A549 (cell line): Measurements from ENCODE around the gene PAFAH2. TPM values are rescaled to one million over a fixed set of nuclear protein-coding genes. Genes with fewer than 3 reads are reported as not detected.

ENCODE experiments used
- ATAC-seq, 2 experiments: fragments of 200-7000 bp in 1 of 2; fragments of >200 bp in 1 of 2; cut with Nextera tagmentation in 1 of 2; cut with Tn5 transposase in 1 of 2; 3 replicates each; pipeline versions ENCODE4 v1.8.0 to v1.9.1; 2018 to 2020; ENCODE audit warnings: mild to moderate bottlenecking in 1 of 2, moderate library complexity in 1 of 2
- CTCF ChIA-PET: fragments of 300-600 bp; sonication (Branson Sonifier 250); formaldehyde crosslinking; extraction: SDS; loops from one replicate; lab custom pipeline; 2021; ENCODE audit warnings: antibody characterized with exemption, inconsistent platforms; lab: Yijun Ruan, JAX
- POLR2A ChIA-PET: fragments of 350-600 bp; formaldehyde crosslinking; extraction: SDS; loops from one replicate; lab custom pipeline; 2021; ENCODE audit warnings: antibody characterized with exemption, inconsistent platforms; lab: Yijun Ruan, JAX
- DNase-seq, 2 experiments: peaks; one replicate each; pipeline versions ENCODE4 v3.0.0 to v3.0.0-alpha.2; 2011 to 2016; ENCODE audit warnings: low read depth in 1 of 2, low spot score in 1 of 2
- FAIRE-seq: peaks from 2 replicates; lab custom pipeline; 2011; peaks lifted over from hg19 to GRCh38; lab: Jason Lieb, UNC
- H3K27ac ChIP-seq, 2 experiments: fragments of >200 bp; sonication (Bioruptor Twin); formaldehyde crosslinking; 3 replicates each; pipeline ENCODE4 v1.5.1; 2016 to 2017
- H3K4me1 ChIP-seq: fragments of >200 bp; sonication (Bioruptor Twin); formaldehyde crosslinking; 3 replicates; pipeline ENCODE4 v1.6.1; 2016
- H3K4me2 ChIP-seq: fragments of >200 bp; sonication (Bioruptor Twin); formaldehyde crosslinking; 3 replicates; pipeline ENCODE4 v1.6.1; 2016
- H3K4me3 ChIP-seq: fragments of >200 bp; sonication (Bioruptor Twin); formaldehyde crosslinking; 3 replicates; pipeline ENCODE4 v1.5.1; 2016
- H3K9me3 ChIP-seq: fragments of >200 bp; sonication (Bioruptor Twin); formaldehyde crosslinking; 3 replicates; pipeline ENCODE4 v1.6.1; 2016
- BHLHE40 ChIP-seq: IDR thresholded peaks from 2 replicates; pipeline ENCODE4 v1.6.1; 2012; ENCODE audit warnings: low read depth, low read length, inconsistent platforms
- EHF ChIP-seq: fragments of 250-450 bp; sonication (Bioruptor Pico); IDR thresholded peaks from 2 replicates; pipeline ENCODE4 v1.5.0; 2020; ENCODE audit warnings: mild to moderate bottlenecking
- FOSL2 ChIP-seq, 2 experiments: fragments of 450-650 bp in 1 of 2; fragments of >200 bp in 1 of 2; sonication (Bioruptor Twin) in 1 of 2; formaldehyde crosslinking; IDR thresholded peaks; 2 replicates each; pipeline versions ENCODE4 v1.5.0 to v1.6.1; 2016 to 2020; ENCODE audit warnings: mild to moderate bottlenecking in 1 of 2, moderate library complexity in 1 of 2
- FOXS1 ChIP-seq: fragments of 250-450 bp; sonication (Bioruptor Pico); IDR thresholded peaks from 2 replicates; pipeline ENCODE4 v1.5.0; 2020; ENCODE audit warnings: mild to moderate bottlenecking, moderate library complexity
- GATA3 ChIP-seq: IDR thresholded peaks from 2 replicates; pipeline ENCODE4 v1.6.1; 2012; ENCODE audit warnings: borderline replicate concordance
- HDAC2 ChIP-seq: fragments of 200-600 bp; sonication (generic); IDR thresholded peaks from 2 replicates; pipeline ENCODE4 v1.6.1; 2016
- HEYL ChIP-seq: fragments of 250-450 bp; sonication (Bioruptor Pico); IDR thresholded peaks from 2 replicates; pipeline ENCODE4 v1.8.0; 2021; ENCODE audit warnings: mild to moderate bottlenecking, moderate library complexity
- HOXB5 ChIP-seq: fragments of 250-450 bp; sonication (Bioruptor Pico); IDR thresholded peaks from 2 replicates; pipeline ENCODE4 v1.5.0; 2020; ENCODE audit warnings: mild to moderate bottlenecking, moderate library complexity
- MAFK ChIP-seq: fragments of 450-650 bp; IDR thresholded peaks from 2 replicates; pipeline ENCODE4 v1.6.1; 2014; ENCODE audit not compliant: partially characterized antibody
- NFE2L2 ChIP-seq: fragments of 150-350 bp; conservative IDR thresholded peaks from 2 replicates; pipeline ENCODE4 v1.6.1; 2014; ENCODE audit warnings: low read length
- RAD21 ChIP-seq, 2 experiments: fragments of >200 bp in 1 of 2; sonication (Bioruptor Twin) in 1 of 2; formaldehyde crosslinking in 1 of 2; IDR thresholded peaks in 1 of 2; conservative IDR thresholded peaks in 1 of 2; 2 replicates in 1 of 2; 3 replicates in 1 of 2; pipeline ENCODE4 v1.6.1; 2012 to 2018; ENCODE audit warnings: inconsistent platforms in 1 of 2
- RARB ChIP-seq: fragments of 250-450 bp; sonication (Bioruptor Pico); IDR thresholded peaks from 2 replicates; pipeline ENCODE4 v1.8.0; 2021; ENCODE audit warnings: mild to moderate bottlenecking, moderate library complexity
- RNF2 ChIP-seq: fragments of 200-600 bp; sonication (generic); IDR thresholded peaks from 2 replicates; pipeline ENCODE4 v1.6.1; 2016; ENCODE audit warnings: low read depth, mild to moderate bottlenecking, antibody characterized with exemption, moderate library complexity, borderline replicate concordance
- SMC3 ChIP-seq: fragments of >200 bp; sonication (Bioruptor Twin); formaldehyde crosslinking; IDR thresholded peaks from 3 replicates; pipeline ENCODE4 v1.6.1; 2018; ENCODE audit warnings: inconsistent platforms
- SREBF2 ChIP-seq: fragments of 450-650 bp; IDR thresholded peaks from 2 replicates; pipeline ENCODE4 v1.6.1; 2014; ENCODE audit warnings: mild to moderate bottlenecking, moderate library complexity
- ZC3H11A ChIP-seq: fragments of 450-650 bp; IDR thresholded peaks from 2 replicates; pipeline ENCODE4 v1.6.1; 2014; ENCODE audit warnings: antibody characterized with exemption, mild to moderate bottlenecking
- ZNF302 ChIP-seq: fragments of 250-450 bp; sonication (Bioruptor Pico); IDR thresholded peaks from 2 replicates; pipeline ENCODE4 v1.9.0; 2021; ENCODE audit warnings: inconsistent platforms, mild to moderate bottlenecking, moderate library complexity
- WGBS: methylation state at CpG from one replicate; pipeline ENCODE4 v1.1.6; 2017; ENCODE audit errors: missing lambda C conversion rate; 5-methylcytosine and 5-hydroxymethylcytosine counted together
- polyA plus RNA-seq, 4 experiments: library from polyadenylated mRNA; depleted of rRNA in 3 of 4; stranded (reverse); fragments of >200 nt; fragmentation: RNase III in 1 of 4; extraction: RNeasy Plus Mini Kit Qiagen cat#74134 plus additional on column Dnase treatment in 1 of 4; gene quantifications; 2 replicates in 3 of 4; 3 replicates in 1 of 4; pipeline ENCODE4 v1.2.3, GENCODE V29; 2011 to 2017
- TF ChIP-seq, protein P1 (sequence below): IDR thresholded peaks from 2 replicates; pipeline ENCODE4 v1.6.1; 2012
- TF ChIP-seq, protein P2 (sequence below): fragments of >200 bp; sonication (Bioruptor Twin); formaldehyde crosslinking; IDR thresholded peaks from 2 replicates; pipeline ENCODE4 v1.6.1; 2016
- TF ChIP-seq, protein P3 (sequence below): fragments of >200 bp; sonication (Bioruptor Twin); formaldehyde crosslinking; IDR thresholded peaks from 3 replicates; pipeline ENCODE4 v1.5.1; 2016

Gene PAFAH2
- polyA plus RNA-seq, 2 of the 4 experiments (the other 2 are of a cell fraction), result 6.3 to 13.7 TPM

DNA sequence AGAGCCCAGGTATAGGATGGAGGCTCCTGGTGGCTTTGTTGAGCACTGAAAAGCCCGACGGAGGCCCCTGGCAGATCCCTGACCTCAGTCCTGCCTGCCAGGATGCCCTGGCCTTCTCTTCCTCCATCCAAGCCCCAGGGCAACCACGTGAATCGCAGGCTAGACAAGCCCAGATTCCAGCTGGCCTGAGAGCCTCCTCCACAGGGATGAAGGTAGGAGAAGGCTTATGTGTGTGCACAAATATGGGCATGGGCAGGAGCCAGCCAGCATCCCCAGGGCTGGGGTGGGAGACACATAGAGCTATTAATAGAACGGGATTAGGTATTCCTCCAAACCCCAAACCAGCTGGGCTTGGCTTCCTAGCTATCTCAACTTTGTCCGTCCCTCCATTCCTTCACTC, 19.7 kb upstream of the PAFAH2 start:
- ATAC-seq (no peak), DNase-seq (no peak), FAIRE-seq (no peak)
- H3K4me3 ChIP-seq, result no peak overlapping the region
- H3K4me2 ChIP-seq, result no peak overlapping the region
- H3K9me3 ChIP-seq, result no peaks in the 10 kb centered on the region
- TF ChIP-seq FOXS1 (CRISPR knock-in tag), result no peak
- TF ChIP-seq HDAC2, result no peak
- TF ChIP-seq RARB (CRISPR knock-in tag), result no peak
- no peak for TF ChIP-seq BHLHE40
- no peak for TF ChIP-seq HEYL (CRISPR knock-in tag)
- no peak for TF ChIP-seq SREBF2
- TF ChIP-seq RAD21 (conservative IDR thresholded peaks at IDR 0.05 in 1 of 2, IDR thresholded peaks at IDR 0.05 in 1 of 2), result no peak
- TF ChIP-seq FOSL2 (IDR thresholded peaks at IDR 0.05), result no peak
- no peak for TF ChIP-seq FOSL2 (CRISPR knock-in tag; IDR thresholded peaks at IDR 0.05)
- TF ChIP-seq EHF (CRISPR knock-in tag), result no peak
- TF ChIP-seq, protein P1, sequence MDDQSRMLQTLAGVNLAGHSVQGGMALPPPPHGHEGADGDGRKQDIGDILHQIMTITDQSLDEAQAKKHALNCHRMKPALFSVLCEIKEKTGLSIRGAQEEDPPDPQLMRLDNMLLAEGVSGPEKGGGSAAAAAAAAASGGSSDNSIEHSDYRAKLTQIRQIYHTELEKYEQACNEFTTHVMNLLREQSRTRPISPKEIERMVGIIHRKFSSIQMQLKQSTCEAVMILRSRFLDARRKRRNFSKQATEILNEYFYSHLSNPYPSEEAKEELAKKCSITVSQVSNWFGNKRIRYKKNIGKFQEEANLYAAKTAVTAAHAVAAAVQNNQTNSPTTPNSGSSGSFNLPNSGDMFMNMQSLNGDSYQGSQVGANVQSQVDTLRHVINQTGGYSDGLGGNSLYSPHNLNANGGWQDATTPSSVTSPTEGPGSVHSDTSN, result no peak
- TF ChIP-seq ZC3H11A, result no peak
- no peak overlapping the region for H3K27ac ChIP-seq
- H3K4me1 ChIP-seq, result peaks cover 6% of the 10 kb centered on the region; the same call in 2 of the 3 replicates
- CTCF ChIA-PET, result interaction anchor here (0.6 to 0.9 kb wide), 2 partner anchors 122 to 129 kb away, joined by 3 read pairs; no protein-coding TSS in a partner anchor
- 61% methylated on average over 6 of the region's 6 CpGs for WGBS
- POLR2A ChIA-PET, result no interaction called here

DNA sequence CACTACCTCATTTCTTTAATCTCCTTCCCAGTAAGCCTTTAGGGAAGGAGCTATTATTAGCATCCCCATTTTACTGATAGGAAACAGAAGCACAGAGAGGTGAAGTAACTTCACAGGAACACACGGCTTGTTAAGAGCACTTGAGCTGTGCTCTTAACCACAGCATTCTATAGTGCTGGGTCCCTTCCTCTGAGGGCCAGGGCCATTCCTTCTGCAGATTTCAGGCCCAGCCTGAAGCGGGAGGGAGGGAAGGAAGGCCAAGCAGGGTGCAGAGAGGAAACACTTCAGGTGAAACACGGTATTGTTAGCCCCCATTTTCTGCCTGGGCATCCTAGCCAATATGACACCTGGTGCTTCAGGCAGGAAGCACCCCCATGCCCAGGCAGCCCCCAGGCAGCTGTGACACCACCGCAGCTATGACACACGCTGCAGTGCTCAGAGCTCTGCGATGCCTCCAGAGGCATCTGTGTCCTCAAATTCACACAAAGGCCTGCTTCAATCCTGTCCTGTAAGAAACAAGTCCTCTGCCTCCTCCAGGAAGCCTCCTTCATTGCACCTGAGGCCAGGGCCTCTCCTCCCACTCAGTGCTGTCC, 19.2 kb upstream of the PAFAH2 start:
- 72% methylated on average over 6 of the region's 6 CpGs for WGBS
- Histone ChIP-seq H3K27ac (no peak overlapping the region), H3K4me3 (no peak overlapping the region), H3K4me2 (no peak overlapping the region), H3K4me1 (peaks cover 10% of the 10 kb centered on the region; the same call in 2 of the 3 replicates), H3K9me3 (no peaks in the 10 kb centered on the region)
- ATAC-seq (no peak; a peak in 1 of 6 replicates), FAIRE-seq (no peak), DNase-seq (no peak)
- POLR2A ChIA-PET, result no interaction called here
- TF ChIP-seq BHLHE40, result no peak
- TF ChIP-seq, protein P2, sequence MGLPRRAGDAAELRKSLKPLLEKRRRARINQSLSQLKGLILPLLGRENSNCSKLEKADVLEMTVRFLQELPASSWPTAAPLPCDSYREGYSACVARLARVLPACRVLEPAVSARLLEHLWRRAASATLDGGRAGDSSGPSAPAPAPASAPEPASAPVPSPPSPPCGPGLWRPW, result no peak
- TF ChIP-seq RNF2, result no peak
- TF ChIP-seq NFE2L2, result no peak
- no peak for TF ChIP-seq ZNF302
- TF ChIP-seq, protein P3, sequence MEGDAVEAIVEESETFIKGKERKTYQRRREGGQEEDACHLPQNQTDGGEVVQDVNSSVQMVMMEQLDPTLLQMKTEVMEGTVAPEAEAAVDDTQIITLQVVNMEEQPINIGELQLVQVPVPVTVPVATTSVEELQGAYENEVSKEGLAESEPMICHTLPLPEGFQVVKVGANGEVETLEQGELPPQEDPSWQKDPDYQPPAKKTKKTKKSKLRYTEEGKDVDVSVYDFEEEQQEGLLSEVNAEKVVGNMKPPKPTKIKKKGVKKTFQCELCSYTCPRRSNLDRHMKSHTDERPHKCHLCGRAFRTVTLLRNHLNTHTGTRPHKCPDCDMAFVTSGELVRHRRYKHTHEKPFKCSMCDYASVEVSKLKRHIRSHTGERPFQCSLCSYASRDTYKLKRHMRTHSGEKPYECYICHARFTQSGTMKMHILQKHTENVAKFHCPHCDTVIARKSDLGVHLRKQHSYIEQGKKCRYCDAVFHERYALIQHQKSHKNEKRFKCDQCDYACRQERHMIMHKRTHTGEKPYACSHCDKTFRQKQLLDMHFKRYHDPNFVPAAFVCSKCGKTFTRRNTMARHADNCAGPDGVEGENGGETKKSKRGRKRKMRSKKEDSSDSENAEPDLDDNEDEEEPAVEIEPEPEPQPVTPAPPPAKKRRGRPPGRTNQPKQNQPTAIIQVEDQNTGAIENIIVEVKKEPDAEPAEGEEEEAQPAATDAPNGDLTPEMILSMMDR, result no peak
- TF ChIP-seq, all 56 proteins: peak for 0
- CTCF ChIA-PET, result no interaction called here

DNA sequence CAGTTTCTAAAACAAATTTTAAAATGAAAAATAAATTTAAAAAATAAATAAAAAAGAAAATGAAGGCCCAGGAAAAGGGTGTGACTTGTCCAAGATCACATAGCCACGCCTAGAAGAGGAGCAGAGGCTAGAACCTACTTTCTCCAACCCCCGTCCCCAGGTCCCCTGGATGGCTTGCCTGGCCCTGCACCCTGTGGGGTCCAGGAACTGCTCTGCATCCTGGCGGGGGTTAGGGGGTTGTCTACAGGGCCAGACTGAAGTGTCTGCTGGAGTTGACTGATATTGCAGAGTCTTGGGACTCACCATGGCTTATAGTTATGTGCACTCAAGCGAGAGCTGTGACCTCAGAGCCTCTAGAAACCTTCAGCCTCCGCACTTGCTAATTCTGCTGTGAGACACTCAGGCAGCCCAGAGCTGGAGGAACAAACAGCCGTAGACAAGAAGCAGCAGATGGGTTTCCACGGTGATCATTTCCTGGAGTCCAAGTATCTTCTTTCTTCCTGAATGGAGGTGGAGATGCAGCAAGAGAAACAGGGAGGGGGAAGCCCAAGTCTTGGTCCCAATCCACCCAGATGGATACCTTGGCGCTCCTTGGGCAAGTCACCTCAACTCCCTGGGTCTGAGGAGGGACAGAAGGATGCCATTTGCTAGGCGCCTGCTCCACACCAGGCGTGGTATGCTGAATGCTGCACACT, 18.5 kb upstream of the PAFAH2 start:
- FAIRE-seq, result no peak
- Histone ChIP-seq H3K4me3 (no peak overlapping the region), H3K9me3 (no peaks in the 10 kb centered on the region), H3K4me1 (peaks cover 10% of the 10 kb centered on the region; the same call in 2 of the 3 replicates), H3K27ac (no peak overlapping the region), H3K4me2 (no peak overlapping the region)
- 86% methylated on average over 10 of the region's 10 CpGs for WGBS
- ATAC-seq, result no peak
- ChIA-PET CTCF (interaction anchor here (0.6 kb wide), 1 partner anchor 86 kb away, joined by 3 read pairs; no protein-coding TSS in a partner anchor), POLR2A (no interaction called here)
- DNase-seq, result no peak
- TF ChIP-seq HOXB5 (CRISPR knock-in tag) (no peak), RARB (CRISPR knock-in tag) (no peak), GATA3 (no peak), SMC3 (no peak), MAFK (no peak), ZC3H11A (no peak)
- TF ChIP-seq, protein P2, result no peak
